ENCODE data around the gene DBP.

Gene DBP

GRCh38 chr19:48627201-48627864 is 9.8 kb downstream of the DBP start:
- no peak for DNase-seq (ENCODE audit: low spot score)

- no peak for DNase-seq (ENCODE audit: low spot score)
Measured at GRCh38 chr19:48625891-48626327, 11.3 kb downstream of the DBP start.

- DNase-seq (ENCODE audit: low spot score) = no peak
Measured at GRCh38 chr19:48624791-48625723, 12.1 kb downstream of the DBP start.

GRCh38 chr19:48624067-48624594 is 13.0 kb downstream of the DBP start:
- DNase-seq (ENCODE audit: low spot score) = peak; percentile 99

GRCh38 chr19:48623556-48624066 is 13.6 kb downstream of the DBP start:
- peak; percentile 45 for DNase-seq (ENCODE audit: low spot score)

- no peak for DNase-seq (ENCODE audit: low spot score)
Measured at GRCh38 chr19:48619692-48620585, 17.2 kb downstream of the DBP start.

- peak; percentile 99 for DNase-seq (ENCODE audit: low spot score)
Measured at GRCh38 chr19:48618916-48619691, 18.1 kb downstream of the DBP start, which contains the start of the genes RPL18 and SPHK2. Gene RPL18, minus strand, starts transcription at chr19:48619178. Its CDS starts 35 bp downstream, at chr19:48619143. Gene SPHK2, plus strand, starts transcription at chr19:48619506. Its CDS starts 1,009 bp downstream, at chr19:48620515.

- no peak for DNase-seq (ENCODE audit: low spot score)
Measured at GRCh38 chr19:48618278-48618915, 18.8 kb downstream of the DBP start.

GRCh38 chr19:48617146-48617937 is 19.8 kb downstream of the DBP start:
- DNase-seq (ENCODE audit: low spot score) = no peak

- no peak for DNase-seq (ENCODE audit: low spot score)
Measured at GRCh38 chr19:48616491-48617056, 20.6 kb downstream of the DBP start.

GRCh38 chr19:48616041-48616436 is 21.1 kb downstream of the DBP start:
- no peak for DNase-seq (ENCODE audit: low spot score)

GRCh38 chr19:48615231-48616040 is 21.7 kb downstream of the DBP start:
- DNase-seq (ENCODE audit: low spot score) = peak; percentile 47

- DNase-seq (ENCODE audit: low spot score) = peak; percentile 63
Measured at GRCh38 chr19:48614436-48615230, 22.5 kb downstream of the DBP start, which contains the start of gene FAM83E. Gene FAM83E, minus strand, starts transcription at chr19:48615076. Its CDS starts 1,704 bp downstream, at chr19:48613372.

GRCh38 chr19:48613852-48614435 is 23.2 kb downstream of the DBP start:
- peak; percentile 50 for DNase-seq (ENCODE audit: low spot score)

GRCh38 chr19:48613024-48613851 is 23.9 kb downstream of the DBP start:
- DNase-seq (ENCODE audit: low spot score) = peak; percentile 50

- no peak for DNase-seq (ENCODE audit: low spot score)
Measured at GRCh38 chr19:48611872-48612271, 25.3 kb downstream of the DBP start.
